Epithelial cell of esophagus (primary cell): ENCODE measurements around the gene BDH2.
A peak's percentile ranks its signal among the peaks of the same experiment; 100 is the strongest.

Experiments used
- DNase-seq: peaks from one replicate; pipeline ENCODE4 v3.0.0; 2010; ENCODE audit warnings: low read depth
- H3K4me3 ChIP-seq: 2 replicates; pipeline ENCODE4 v1.5.1; 2011; ENCODE audit warnings: mild to moderate bottlenecking, low read length, control low read depth
- TF ChIP-seq, protein P1 (sequence below): IDR thresholded peaks from 2 replicates; pipeline ENCODE4 v1.5.1; 2011; ENCODE audit warnings: low read depth, mild to moderate bottlenecking, low read length, control low read depth, inconsistent platforms; ENCODE audit not compliant: insufficient read depth; ENCODE audit errors: missing control alignments

BDH2 gene

DNA sequence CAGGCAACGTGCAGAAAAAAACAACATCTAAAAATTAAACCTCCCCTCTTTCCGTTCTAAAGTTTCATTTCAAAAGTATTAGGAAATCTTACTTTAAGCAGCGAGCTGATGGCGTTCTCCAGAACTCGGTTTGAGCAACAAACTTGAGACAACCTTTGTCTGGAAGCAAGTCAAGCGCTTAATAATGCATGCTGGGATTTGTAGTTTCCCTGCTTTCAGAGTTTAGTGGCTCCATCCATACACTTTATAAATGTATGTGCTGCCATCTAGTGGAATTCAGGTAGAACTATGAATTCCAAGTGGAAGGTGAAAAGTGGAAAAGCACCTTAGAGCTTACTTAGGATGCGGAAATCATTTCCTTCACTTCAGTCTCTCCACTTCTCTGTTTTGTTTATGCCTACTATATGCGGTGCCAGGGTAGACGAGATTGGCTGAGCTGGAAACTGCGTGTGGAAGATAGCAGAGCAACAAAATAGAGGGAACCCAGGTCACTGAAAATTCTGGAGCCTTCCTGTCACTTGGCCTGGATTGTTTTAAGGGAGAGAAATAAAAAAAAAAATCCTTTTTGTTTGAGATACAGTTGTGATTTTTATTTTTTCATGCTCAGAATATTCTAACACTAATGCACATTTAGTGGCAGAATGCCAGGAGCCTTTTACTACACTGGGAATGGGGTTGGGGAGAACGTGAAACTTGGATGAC, at the start of gene BDH2:
BDH2 (minus strand) TSS at position 144 of the 702 bp plus-strand sequence. CDS start 3,580 bp downstream, outside the sequence.
- TF ChIP-seq, protein P1, sequence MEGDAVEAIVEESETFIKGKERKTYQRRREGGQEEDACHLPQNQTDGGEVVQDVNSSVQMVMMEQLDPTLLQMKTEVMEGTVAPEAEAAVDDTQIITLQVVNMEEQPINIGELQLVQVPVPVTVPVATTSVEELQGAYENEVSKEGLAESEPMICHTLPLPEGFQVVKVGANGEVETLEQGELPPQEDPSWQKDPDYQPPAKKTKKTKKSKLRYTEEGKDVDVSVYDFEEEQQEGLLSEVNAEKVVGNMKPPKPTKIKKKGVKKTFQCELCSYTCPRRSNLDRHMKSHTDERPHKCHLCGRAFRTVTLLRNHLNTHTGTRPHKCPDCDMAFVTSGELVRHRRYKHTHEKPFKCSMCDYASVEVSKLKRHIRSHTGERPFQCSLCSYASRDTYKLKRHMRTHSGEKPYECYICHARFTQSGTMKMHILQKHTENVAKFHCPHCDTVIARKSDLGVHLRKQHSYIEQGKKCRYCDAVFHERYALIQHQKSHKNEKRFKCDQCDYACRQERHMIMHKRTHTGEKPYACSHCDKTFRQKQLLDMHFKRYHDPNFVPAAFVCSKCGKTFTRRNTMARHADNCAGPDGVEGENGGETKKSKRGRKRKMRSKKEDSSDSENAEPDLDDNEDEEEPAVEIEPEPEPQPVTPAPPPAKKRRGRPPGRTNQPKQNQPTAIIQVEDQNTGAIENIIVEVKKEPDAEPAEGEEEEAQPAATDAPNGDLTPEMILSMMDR, result peak; percentile 65
- H3K4me3 ChIP-seq, result peak within 1 kb of the TSS; percentile 67
- peak; percentile 95 for DNase-seq

DNA sequence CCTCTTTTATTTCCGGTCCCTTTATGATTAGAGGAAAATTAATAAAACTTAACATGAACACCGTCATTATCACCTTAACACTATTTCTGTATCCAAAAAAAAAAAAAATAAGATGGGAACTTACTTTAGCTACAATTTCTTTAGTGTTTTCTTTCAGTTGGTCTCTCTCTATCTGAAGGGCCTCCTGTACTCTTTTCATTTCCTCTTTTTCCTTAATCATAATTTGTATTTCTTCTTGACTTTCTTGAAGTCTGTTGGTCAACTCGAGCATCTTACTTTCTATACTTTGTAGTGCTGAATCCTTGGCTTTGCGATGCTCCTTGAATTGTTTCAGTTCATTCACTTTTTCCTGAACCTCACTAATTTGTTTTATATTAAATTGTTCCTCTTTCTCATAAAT, 45.3 kb upstream of the BDH2 start:
- H3K4me3 ChIP-seq, result no peak overlapping the region
- TF ChIP-seq, protein P1, result no peak

DNA sequence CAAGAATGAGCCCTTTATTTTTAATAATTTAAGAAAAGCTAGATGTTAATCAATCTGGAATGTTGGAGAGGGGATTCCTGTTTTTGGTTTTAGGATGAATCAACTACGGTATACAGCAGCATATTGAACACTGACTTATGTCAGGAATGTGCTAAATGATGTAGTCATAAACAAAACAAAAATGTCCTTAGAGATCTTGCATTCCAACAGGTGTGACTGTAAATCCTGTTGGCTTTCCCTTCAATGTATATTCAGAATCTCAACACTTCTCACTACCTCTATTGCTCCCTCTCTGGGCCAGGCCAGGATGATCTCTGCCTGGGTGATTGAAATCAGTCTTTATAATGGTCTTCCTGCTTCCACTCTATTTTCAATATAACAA, 37.8 kb upstream of the BDH2 start:
- H3K4me3 ChIP-seq, result no peak overlapping the region
- TF ChIP-seq, protein P1, result no peak
- DNase-seq, result peak; percentile 75

More for the DNA sequence above, 45.3 kb upstream of the BDH2 start:
- no peak for DNase-seq

DNA sequence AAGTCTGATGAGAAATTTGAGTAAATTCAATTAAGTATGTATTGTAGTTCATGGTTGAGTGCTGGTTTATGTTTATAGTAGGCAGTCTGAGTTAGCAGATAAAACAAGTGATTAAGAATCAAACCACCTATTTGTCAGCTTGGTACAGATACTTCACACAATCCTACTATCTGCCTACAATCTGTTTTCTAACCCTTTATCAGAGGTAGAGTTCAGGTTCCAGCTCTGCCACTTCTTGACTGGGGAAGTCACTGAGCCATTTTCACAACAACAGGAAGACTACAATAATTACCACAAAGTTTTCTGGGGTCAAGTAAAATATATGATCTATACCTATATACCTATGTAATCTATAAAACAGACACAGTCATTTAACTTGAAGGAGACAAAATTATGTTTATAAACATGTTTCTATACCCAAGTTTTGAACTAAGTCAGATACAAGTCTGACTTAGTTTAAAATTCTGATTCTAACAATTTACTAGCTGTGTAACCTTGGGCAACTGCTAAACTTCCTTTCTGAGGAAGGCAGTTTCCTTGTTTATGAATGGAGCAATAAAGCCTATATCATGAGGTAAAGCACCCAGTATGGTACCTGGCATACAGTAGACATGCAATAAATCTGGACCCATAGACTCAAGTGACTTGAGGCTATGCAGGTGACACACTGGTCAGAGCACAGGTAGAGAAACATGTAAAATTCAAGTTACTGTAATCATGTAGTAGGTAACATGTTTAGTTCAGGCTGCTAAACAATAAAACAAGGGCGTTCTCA, 37.2 kb upstream of the BDH2 start:
- no peak for DNase-seq
- no peak overlapping the region for H3K4me3 ChIP-seq
- TF ChIP-seq, protein P1, result no peak

DNA sequence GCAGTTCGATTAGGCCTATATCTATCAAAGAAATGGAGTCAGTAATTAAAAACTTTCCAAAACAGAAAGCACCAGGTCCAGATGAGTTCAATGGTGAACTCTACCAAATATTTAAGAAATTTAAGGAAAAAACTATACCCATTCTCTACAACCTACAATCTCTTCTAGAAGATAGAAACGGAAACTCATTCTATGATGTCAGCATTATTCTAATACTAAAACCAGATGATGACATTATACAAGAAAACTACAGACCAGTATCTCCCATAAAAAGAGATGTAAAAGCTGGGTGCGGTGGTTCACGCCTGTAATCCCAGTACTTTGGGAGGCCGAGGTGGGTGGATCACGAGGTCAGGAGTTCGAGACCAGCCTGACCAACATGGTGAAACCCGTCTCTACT, 29.5 kb upstream of the BDH2 start:
- H3K4me3 ChIP-seq, result no peak overlapping the region
- TF ChIP-seq, protein P1, result no peak
- no peak for DNase-seq

DNA sequence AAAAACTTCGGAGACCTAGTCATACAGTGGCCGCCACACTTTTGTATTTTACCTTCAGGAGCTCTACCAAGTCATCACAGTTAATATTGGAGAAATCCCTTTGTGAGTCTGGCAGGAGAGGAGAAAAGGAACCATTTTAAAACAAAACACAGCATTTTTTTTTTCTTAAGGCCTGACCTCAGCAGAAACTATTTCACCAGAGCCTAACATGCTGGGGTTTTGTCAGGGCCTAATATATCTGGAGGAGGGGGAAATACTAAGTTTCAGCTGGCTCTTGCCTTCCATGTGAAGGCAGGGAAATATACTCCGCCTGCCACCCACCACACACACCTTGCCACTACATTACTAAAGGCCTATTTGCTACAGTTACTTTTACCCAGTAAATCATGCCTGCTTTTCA, 26.5 kb upstream of the BDH2 start:
- TF ChIP-seq, protein P1, result no peak
- no peak for DNase-seq
- no peak overlapping the region for H3K4me3 ChIP-seq
